ENCODE data around the gene UQCRC1.

UQCRC1 gene

DNA sequence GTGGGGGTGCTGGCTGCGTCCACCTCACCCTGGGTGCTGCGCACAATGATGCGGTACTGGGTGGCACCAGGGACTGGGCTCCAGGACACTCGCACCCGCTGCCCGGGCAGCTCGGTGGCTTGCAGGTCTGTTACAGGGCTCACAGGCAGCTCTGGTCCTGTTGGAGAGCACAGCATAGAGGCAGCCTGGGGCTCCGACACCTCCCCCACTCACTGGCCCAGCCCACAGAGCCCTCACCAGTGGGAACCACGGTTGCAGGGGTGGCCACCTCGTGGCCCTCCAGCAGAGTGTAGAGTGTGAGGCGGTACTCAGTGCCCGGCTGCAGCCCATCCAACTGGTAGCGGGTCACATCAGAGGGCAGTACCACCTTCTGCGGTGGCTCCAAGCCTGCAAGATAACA, 18.0 kb downstream of the UQCRC1 start:
- H3K9me2 ChIP-seq (ENCODE audit: low read depth, low read length) = no peaks in the 10 kb centered on the region
- H3K36me3 ChIP-seq (ENCODE audit: insufficient read depth, low read length) = no peaks in the 10 kb centered on the region
- H3K27me3 ChIP-seq (ENCODE audit: insufficient read depth, low read length) = peaks cover 22% of the 10 kb centered on the region
- no peak overlapping the region for H2AFZ ChIP-seq (ENCODE audit: low read length)
- TF ChIP-seq EZH2 (IDR thresholded peaks at IDR 0.05; ENCODE audit: borderline replicate concordance, low read length) = no peak
- TF ChIP-seq, protein P1, sequence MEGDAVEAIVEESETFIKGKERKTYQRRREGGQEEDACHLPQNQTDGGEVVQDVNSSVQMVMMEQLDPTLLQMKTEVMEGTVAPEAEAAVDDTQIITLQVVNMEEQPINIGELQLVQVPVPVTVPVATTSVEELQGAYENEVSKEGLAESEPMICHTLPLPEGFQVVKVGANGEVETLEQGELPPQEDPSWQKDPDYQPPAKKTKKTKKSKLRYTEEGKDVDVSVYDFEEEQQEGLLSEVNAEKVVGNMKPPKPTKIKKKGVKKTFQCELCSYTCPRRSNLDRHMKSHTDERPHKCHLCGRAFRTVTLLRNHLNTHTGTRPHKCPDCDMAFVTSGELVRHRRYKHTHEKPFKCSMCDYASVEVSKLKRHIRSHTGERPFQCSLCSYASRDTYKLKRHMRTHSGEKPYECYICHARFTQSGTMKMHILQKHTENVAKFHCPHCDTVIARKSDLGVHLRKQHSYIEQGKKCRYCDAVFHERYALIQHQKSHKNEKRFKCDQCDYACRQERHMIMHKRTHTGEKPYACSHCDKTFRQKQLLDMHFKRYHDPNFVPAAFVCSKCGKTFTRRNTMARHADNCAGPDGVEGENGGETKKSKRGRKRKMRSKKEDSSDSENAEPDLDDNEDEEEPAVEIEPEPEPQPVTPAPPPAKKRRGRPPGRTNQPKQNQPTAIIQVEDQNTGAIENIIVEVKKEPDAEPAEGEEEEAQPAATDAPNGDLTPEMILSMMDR (IDR thresholded peaks at IDR 0.05; ENCODE audit: low read length) = no peak
- no peaks in the 10 kb centered on the region for H4K20me1 ChIP-seq (ENCODE audit: insufficient read depth, low read length)
- no peaks in the 10 kb centered on the region for H3K79me2 ChIP-seq (ENCODE audit: insufficient read depth, low read length)
- no peak overlapping the region for H3K9ac ChIP-seq (ENCODE audit: low read length)
- no peaks in the 10 kb centered on the region for H3K9me3 ChIP-seq (ENCODE audit: low read length)
- no peaks in the 10 kb centered on the region for H3K4me1 ChIP-seq (ENCODE audit: insufficient read depth, low read length, severe bottlenecking)
- H3F3A ChIP-seq (ENCODE audit: insufficient read depth, low read length) = no peaks in the 10 kb centered on the region
- H3K4me2 ChIP-seq (ENCODE audit: low read length) = no peak overlapping the region
- no peak overlapping the region for H3K4me3 ChIP-seq (ENCODE audit: low read depth, low read length, poor library complexity, severe bottlenecking)
- H3K27ac ChIP-seq (ENCODE audit: low read depth, low read length, poor library complexity, severe bottlenecking) = no peak overlapping the region

DNA sequence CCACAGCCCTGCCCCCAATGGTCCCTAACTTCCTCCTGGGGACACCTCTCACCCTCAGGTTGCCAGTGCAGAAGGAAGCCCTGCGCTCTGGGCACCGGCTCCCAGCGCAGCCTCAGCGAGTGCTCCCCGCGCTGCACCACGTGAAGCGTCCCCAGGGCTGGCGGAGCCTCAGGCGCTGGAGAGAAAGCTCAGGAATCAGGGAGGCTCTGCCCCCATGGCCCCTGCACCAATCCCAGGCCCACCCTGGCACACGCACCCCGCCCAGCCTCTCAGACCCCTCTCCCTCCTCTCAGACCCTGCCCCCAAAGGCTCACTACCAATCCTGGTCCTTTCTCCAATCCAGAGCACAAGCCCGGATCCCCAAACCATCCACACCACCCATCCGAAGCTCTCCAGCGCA, 21.2 kb downstream of the UQCRC1 start:
- TF ChIP-seq EZH2 (IDR thresholded peaks at IDR 0.05; ENCODE audit: borderline replicate concordance, low read length) = no peak
- TF ChIP-seq, protein P1 (IDR thresholded peaks at IDR 0.05; ENCODE audit: low read length) = no peak
- Histone ChIP-seq H3F3A (ENCODE audit: insufficient read depth, low read length) (no peaks in the 10 kb centered on the region), H3K79me2 (ENCODE audit: insufficient read depth, low read length) (no peaks in the 10 kb centered on the region), H3K9me2 (ENCODE audit: low read depth, low read length) (no peaks in the 10 kb centered on the region), H3K9me3 (ENCODE audit: low read length) (no peaks in the 10 kb centered on the region), H3K4me2 (ENCODE audit: low read length) (no peak overlapping the region), H2AFZ (ENCODE audit: low read length) (no peak overlapping the region), H3K27ac (ENCODE audit: low read depth, low read length, poor library complexity, severe bottlenecking) (no peak overlapping the region), H3K36me3 (ENCODE audit: insufficient read depth, low read length) (no peaks in the 10 kb centered on the region), H3K4me3 (ENCODE audit: low read depth, low read length, poor library complexity, severe bottlenecking) (no peak overlapping the region), H3K27me3 (ENCODE audit: insufficient read depth, low read length) (peaks cover 9% of the 10 kb centered on the region; the same call in 1 of the 2 replicates), H3K4me1 (ENCODE audit: insufficient read depth, low read length, severe bottlenecking) (no peaks in the 10 kb centered on the region), H4K20me1 (ENCODE audit: insufficient read depth, low read length) (no peaks in the 10 kb centered on the region), H3K9ac (ENCODE audit: low read length) (no peak overlapping the region)

DNA sequence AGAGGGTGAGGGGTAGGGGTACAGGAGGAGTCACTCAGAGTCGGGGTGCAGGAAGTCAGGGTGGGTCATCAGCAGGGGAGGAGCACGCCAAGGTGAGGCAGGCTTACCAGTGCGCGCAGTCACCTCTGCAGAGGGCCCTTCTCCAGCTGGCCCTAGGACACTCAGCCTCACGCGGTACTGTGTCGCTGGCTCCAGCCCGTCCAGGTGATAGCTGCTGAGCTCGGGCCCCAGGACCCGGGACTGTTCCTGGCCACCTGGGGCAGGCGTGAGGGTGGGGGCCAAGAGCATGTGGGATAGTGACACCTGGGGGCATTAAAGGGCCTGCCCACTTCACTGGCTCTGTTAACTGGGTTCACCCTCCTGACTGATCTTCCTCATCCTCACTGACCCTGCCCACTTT, 21.8 kb downstream of the UQCRC1 start:
- Histone ChIP-seq H3K4me1 (ENCODE audit: insufficient read depth, low read length, severe bottlenecking) (no peaks in the 10 kb centered on the region), H3K4me3 (ENCODE audit: low read depth, low read length, poor library complexity, severe bottlenecking) (no peak overlapping the region), H3K79me2 (ENCODE audit: insufficient read depth, low read length) (no peaks in the 10 kb centered on the region), H3K27ac (ENCODE audit: low read depth, low read length, poor library complexity, severe bottlenecking) (no peak overlapping the region), H3K9ac (ENCODE audit: low read length) (no peak overlapping the region), H3K27me3 (ENCODE audit: insufficient read depth, low read length) (peaks cover 8% of the 10 kb centered on the region; the same call in 1 of the 2 replicates), H4K20me1 (ENCODE audit: insufficient read depth, low read length) (no peaks in the 10 kb centered on the region), H3K9me3 (ENCODE audit: low read length) (no peaks in the 10 kb centered on the region), H2AFZ (ENCODE audit: low read length) (no peak overlapping the region), H3K36me3 (ENCODE audit: insufficient read depth, low read length) (no peaks in the 10 kb centered on the region), H3F3A (ENCODE audit: insufficient read depth, low read length) (no peaks in the 10 kb centered on the region), H3K9me2 (ENCODE audit: low read depth, low read length) (no peaks in the 10 kb centered on the region), H3K4me2 (ENCODE audit: low read length) (no peak overlapping the region)
- no peak for TF ChIP-seq EZH2 (IDR thresholded peaks at IDR 0.05; ENCODE audit: borderline replicate concordance, low read length)
- TF ChIP-seq, protein P1 (IDR thresholded peaks at IDR 0.05; ENCODE audit: low read length) = no peak
